ACHN (cell line): ENCODE data around the gene MAP2K6.

ENCODE experiments used
- DNase-seq: peaks from one replicate; pipeline ENCODE4 v3.0.0-alpha.2; 2015
- in situ Hi-C: cut with HindIII; loops from 2 replicates; pipeline ENCODE4 v1.10.0; 2017; ENCODE audit warnings: low sequenced_read_pairs, low pct_ligation_motif_present, low pct_unique_long_range_greater_than_20kb

MAP2K6 gene

DNA sequence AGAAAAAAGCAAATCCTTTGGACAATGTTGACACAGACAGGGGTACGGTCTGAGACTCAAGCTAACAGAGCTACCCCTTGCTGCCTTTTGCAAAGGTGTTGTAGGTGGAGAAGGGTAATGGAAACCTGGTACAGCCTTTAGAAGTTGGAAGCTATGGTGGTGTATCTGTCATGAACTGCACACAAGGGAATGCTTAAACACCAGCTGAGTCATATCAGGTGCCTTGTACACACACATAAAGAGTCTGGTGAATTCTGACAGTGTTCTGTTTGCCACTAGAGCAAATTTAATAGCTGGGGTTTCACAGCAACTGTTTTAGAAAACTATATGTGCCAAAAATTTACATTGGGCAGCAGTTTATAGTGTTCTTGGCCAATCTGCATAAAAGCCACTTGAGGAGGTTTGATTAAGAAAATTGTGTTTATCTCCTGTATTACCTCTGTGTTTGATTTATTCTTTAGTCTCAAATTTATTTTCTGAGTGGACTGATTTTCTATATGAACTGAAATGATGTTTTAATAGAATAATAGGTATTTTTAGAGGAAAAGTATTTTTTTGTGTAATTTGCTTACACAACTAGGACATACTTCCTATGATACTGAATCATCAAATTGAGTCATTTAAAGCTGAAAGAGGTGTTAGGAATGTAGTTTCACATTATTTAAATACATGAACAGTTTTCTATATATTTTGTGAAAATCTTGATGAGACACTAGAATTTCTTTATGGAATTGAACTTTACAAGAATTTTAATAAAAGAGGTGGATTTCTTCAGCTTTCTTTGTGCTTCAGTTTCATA, 136.9 kb downstream of the MAP2K6 start:
- DNase-seq = no peak
- in situ Hi-C loops = no loop called here

GRCh38 chr17:69552986-69553667, 138.6 kb downstream of the MAP2K6 start:
- in situ Hi-C loops = no loop called here
- DNase-seq = no peak

- DNase-seq = no peak
- in situ Hi-C loops = no loop called here
These were observed 140.6 kb downstream of the MAP2K6 start for GRCh38 chr17:69555056-69555455.

DNA sequence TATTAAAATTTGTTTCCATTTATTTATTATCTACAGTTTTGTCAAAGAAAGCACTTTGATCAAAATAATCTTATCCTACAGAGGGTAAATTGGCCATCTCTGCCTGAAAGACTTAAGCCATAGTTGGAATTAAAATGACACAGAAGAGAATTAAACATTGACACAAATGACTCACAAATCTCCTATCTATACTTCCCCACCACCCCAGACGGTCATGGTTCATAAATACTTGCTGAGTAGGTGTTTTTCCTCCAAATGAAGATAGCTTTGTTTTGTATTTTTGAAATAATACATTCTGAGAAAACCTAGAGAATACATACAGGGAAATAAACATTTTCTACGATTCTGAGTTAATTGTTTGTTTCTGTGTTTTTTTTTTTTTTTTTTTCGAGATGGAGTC, 142.8 kb downstream of the MAP2K6 start:
- in situ Hi-C loops = no loop called here
- no peak for DNase-seq

GRCh38 chr17:69558796-69559195, 144.3 kb downstream of the MAP2K6 start:
- DNase-seq = no peak
- in situ Hi-C loops = no loop called here

GRCh38 chr17:69560987-69561441, 146.5 kb downstream of the MAP2K6 start:
- DNase-seq = no peak
- in situ Hi-C loops = no loop called here

DNA sequence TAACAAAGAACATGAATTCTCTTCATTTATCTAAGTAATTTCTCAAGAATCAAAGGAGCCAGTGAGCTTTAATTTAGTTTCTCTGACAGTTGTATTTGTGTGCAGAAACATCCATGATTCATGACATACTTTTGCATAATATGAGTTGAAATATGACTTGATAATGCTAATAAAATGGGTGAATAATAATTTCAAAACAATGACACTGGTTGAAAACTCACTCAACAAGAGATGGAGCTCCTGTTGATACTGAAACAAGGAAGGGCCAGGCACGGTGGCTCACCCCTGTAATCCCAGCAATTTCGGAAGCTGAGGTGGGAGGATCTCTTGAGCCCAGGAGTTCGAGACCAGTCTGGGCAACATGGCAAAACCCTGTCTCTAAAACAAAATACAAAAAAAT, 147.0 kb downstream of the MAP2K6 start:
- DNase-seq = no peak
- in situ Hi-C loops = no loop called here

GRCh38 chr17:69565447-69565846, 150.9 kb downstream of the MAP2K6 start:
- no peak for DNase-seq
- in situ Hi-C loops = no loop called here

GRCh38 chr17:69567130-69567529, 152.6 kb downstream of the MAP2K6 start:
- no peak for DNase-seq
- in situ Hi-C loops = no loop called here

GRCh38 chr17:69572747-69573146, 158.2 kb downstream of the MAP2K6 start:
- no peak for DNase-seq
- in situ Hi-C loops = no loop called here

- no peak for DNase-seq
- in situ Hi-C loops = no loop called here
These were observed 158.9 kb downstream of the MAP2K6 start for GRCh38 chr17:69573396-69573795.

- in situ Hi-C loops = no loop called here
- peak; percentile 17 for DNase-seq
These were observed 160.0 kb downstream of the MAP2K6 start for GRCh38 chr17:69574257-69575197.

GRCh38 chr17:69575346-69575761, 160.9 kb downstream of the MAP2K6 start:
- in situ Hi-C loops = no loop called here
- peak; percentile 74 for DNase-seq

DNA sequence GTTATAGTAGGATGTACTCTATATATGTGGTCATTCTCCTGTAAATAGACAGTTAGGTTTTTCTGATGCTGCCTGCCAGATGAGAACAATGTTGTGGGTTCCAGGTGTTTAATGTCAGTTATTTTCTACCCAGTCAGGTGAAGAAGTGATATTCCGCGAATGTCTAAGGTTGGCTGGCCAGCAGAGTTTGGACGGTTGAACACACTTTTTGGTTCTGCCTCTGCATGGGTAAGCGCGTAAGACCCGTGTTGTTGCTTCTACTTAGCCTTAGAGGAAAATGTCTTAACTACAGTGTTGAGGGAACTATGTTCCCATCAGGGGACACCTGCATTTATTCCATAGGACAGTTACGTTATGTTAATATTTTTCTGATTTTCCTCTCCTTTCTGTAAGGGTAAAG, 162.6 kb downstream of the MAP2K6 start:
- DNase-seq = no peak
- in situ Hi-C loops = no loop called here

DNA sequence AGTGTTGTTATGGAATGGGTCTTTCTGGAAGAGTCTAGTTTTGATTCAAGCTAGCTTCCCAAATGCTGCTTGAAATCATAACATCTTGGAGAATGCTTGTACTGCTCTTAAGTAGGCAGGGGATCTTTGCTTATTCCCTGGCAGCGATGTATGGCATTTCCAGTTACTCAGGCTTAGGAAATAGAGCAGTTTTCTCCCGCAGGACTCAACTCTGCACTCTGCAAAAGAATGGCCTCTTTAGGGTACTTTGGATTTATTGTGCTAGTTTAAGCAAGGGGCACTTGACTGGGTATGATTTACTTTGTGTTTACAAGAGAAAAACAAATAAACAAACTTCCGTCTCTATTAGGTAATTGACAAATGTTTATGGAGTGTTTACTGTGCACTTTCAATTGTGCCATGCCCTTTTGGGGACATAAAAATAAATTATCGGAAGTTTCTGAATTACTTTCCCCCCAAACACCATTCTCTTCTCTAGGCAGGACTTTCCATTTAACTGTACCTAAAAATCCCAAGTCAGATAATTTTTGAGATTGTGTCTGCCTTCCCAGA, 164.0 kb downstream of the MAP2K6 start:
- in situ Hi-C loops = no loop called here
- no peak for DNase-seq

DNA sequence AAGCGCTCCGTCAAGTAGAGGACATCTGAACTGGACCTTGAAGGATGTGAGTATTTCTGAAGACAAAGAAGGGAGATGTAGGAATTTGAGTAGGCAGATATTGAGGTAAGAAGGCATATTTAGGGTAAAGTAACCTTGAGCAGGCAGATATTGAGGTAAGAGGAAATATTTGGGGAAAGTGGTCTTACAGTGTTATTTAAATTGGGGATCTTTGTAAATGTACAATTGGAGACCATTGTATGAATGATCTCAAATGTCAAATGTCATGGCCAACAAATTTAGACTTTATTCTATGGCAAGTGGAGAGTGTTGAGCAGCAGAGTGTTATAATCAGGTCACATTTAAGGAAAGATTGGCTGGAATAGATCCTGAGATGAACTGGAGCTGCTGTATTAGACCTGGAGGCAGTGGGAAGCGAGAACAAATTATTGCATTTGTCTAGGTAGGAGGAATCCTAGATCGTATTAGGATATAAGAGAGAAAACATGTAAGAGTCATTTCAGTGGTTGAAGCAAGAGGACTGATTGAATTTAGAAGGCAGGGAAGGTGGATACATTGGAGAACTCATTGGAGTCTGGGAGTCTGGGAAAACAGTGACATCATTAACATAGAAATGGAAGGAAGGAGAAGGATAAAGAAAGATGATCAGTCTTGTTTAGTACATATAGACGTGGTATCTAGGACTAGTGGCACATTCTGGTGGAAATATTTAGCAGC, 165.6 kb downstream of the MAP2K6 start:
- in situ Hi-C loops = no loop called here

GRCh38 chr17:69581061-69581961, 166.8 kb downstream of the MAP2K6 start:
- in situ Hi-C loops = no loop called here
- peak; percentile 35 for DNase-seq

More for the DNA sequence above, 165.6 kb downstream of the MAP2K6 start:
- DNase-seq = no peak
